ENCODE measurements around the gene ZNF474.

- TF ChIP-seq CTCF (IDR thresholded peaks at IDR 0.05) (no peak), ZFX (IDR thresholded peaks at IDR 0.05; ENCODE audit: borderline replicate concordance) (no peak)
These were observed 53.2 kb downstream of the ZNF474 start for GRCh38 chr5:122182491-122182921.
